ENCODE measurements around the gene DYRK3. TPM values are rescaled to one million over a fixed set of nuclear protein-coding genes. Genes with fewer than 3 reads are reported as not detected.

Gene DYRK3
- total RNA-seq, 2 donors from 2014 or later = 16.5 to 20.6 TPM

DNA sequence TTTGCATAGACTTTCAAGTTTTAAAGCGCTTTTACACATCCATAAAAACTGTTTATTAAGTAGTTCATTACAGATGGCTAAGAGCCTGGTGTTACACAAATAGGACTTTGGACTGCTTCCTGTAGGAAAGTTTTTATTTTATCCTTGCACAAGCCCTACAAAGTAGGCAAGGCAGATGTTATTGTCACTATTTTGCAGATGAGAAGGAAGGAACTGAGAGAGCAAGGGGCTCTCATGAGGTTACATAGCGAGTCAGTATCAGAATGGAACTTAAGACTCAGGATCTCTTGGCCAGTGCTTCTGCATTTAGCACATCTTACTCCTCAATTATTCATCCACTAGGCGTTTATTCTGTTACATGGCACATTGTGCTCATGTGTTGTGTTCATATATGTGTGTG is 46.8 kb downstream of the DYRK3 start:
- no peak for TF ChIP-seq CTCF (IDR thresholded peaks at IDR 0.05)

DNA sequence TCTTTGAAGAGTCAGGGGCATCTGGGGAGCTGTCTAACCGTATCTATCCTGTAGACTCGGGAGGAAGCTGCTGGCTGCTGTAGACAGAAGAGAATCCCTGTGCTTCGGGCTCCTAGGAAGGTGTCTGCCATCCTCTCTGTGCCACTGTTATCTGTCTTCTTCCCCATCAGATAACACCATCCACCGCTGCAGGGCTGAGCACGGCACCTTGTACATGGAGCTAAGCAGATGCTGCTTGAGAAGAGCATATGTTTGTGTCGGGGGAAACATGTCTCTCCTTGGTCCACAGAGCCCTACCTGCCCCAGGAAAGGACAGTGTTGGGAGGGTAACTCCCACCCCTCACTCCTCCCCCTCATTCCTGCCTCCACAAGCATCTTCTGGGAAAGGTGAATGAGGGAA is 48.0 kb downstream of the DYRK3 start:
- DNase-seq (ENCODE audit: low spot score) = no peak
- TF ChIP-seq CTCF (IDR thresholded peaks at IDR 0.05) = no peak
- Histone ChIP-seq H3K27ac (no peak overlapping the region), H3K36me3 (no peaks in the 10 kb centered on the region), H3K27me3 (no peaks in the 10 kb centered on the region), H3K4me3 (no peak overlapping the region), H3K9me3 (no peaks in the 10 kb centered on the region), H3K4me1 (peaks cover 0 to 29% of the 10 kb centered on the region in 2 donors)

More for the DNA sequence above, 46.8 kb downstream of the DYRK3 start:
- Histone ChIP-seq H3K4me1 (peaks cover 0 to 17% of the 10 kb centered on the region in 2 donors), H3K36me3 (no peaks in the 10 kb centered on the region), H3K9me3 (no peaks in the 10 kb centered on the region), H3K27me3 (no peaks in the 10 kb centered on the region), H3K4me3 (no peak overlapping the region), H3K27ac (no peak overlapping the region)
- DNase-seq (ENCODE audit: low spot score) = no peak

DNA sequence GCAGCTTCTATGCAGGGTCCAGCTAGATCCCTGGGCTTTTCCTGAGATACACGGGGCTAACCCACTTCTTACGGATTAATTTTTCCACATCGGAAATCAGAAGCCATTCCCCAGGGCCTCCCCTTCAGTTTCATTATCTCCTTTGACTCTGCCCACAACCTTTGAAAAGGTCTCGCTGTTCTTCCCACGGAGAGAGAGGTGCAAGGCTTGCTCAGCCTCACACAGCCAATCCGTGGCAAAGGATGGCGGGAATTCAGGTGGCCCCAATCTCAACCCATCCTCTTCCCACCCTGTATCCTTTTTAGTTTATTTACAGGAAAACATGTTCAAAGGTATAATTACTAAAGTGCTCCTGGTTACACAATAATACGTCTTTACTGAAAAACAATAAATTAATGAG is 48.7 kb downstream of the DYRK3 start:
- Histone ChIP-seq H3K36me3 (no peaks in the 10 kb centered on the region), H3K27ac (peak overlapping the region; percentile 97 to 98), H3K9me3 (no peaks in the 10 kb centered on the region), H3K4me1 (peaks cover 0 to 36% of the 10 kb centered on the region in 2 donors), H3K27me3 (no peaks in the 10 kb centered on the region), H3K4me3 (peak overlapping the region; percentile 80 to 96)
- TF ChIP-seq CTCF (IDR thresholded peaks at IDR 0.05) = no peak
- DNase-seq (ENCODE audit: low spot score) = no peak

DNA sequence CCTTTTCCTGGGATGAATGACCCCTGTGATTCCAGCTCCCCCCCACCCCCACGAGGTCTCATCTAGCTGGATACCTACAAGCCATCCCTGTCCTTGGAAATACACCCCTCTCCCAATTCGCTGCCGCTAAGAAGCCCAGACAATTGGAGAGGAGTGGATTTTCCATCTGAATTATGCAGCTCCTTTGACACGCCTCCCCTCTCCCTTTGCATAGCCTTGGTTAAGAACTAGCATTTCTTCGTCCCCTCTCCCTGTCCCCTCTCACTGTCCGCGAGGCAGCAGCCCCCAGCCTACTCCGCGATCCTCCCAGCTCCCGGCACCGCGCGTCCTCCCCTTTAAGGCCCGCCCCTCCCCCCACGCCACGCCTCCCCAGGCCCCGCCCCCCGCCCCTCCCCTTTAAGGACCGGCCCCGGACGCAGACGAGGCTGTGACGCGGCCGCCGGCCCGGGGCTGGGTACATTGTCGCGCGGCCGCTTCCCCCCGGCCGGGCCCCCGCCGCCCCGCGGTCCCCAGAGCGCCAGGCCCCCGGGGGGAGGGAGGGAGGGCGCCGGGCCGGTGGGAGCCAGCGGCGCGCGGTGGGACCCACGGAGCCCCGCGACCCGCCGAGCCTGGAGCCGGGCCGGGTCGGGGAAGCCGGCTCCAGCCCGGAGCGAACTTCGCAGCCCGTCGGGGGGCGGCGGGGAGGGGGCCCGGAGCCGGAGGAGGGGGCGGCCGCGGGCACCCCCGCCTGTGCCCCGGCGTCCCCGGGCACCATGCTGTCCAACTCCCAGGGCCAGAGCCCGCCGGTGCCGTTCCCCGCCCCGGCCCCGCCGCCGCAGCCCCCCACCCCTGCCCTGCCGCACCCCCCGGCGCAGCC is 49.4 kb downstream of the DYRK3 start, which contains the start of gene MAPKAPK2:
Gene MAPKAPK2 (plus strand): TSS at position 428 of the 856 bp plus-strand sequence. CDS start 325 bp downstream, at position 753.
- Histone ChIP-seq H3K27me3 (no peaks in the 10 kb centered on the region), H3K27ac (peak within 1 kb of the TSS; percentile 97 to 98), H3K36me3 (no peaks in the 10 kb centered on the region), H3K4me3 (peak within 1 kb of the TSS; percentile 80 to 96), H3K9me3 (no peaks in the 10 kb centered on the region), H3K4me1 (peaks cover 0 to 43% of the 10 kb centered on the region in 2 donors)
- no peak for TF ChIP-seq CTCF (IDR thresholded peaks at IDR 0.05)
- peak; percentile 81 for DNase-seq (ENCODE audit: low spot score)

GRCh38 chr1:206685334-206685768 is 50.0 kb downstream of the DYRK3 start:
- no peak for TF ChIP-seq CTCF (IDR thresholded peaks at IDR 0.05)
- Histone ChIP-seq H3K4me3 (peak overlapping the region; percentile 80 to 96), H3K4me1 (peaks cover 0 to 43% of the 10 kb centered on the region in 2 donors), H3K36me3 (no peaks in the 10 kb centered on the region), H3K27ac (peak overlapping the region; percentile 97 to 98), H3K9me3 (no peaks in the 10 kb centered on the region), H3K27me3 (no peaks in the 10 kb centered on the region)
- DNase-seq (ENCODE audit: low spot score) = no peak

Measured in right atrium auricular region (tissue), 2 donors.